SK-N-SH treated with all-trans-retinoic acid at 6 μM for 48 hours (cell line): ENCODE results near the gene RASGEF1C.

Experiments
- ATAC-seq: fragments of 200-7000 bp; cut with Tn5 transposase; 3 replicates; pipeline ENCODE4 v1.9.1; 2020; ENCODE audit warnings: mild to moderate bottlenecking, moderate library complexity
- ARNTL ChIP-seq: fragments of 450-650 bp; formaldehyde crosslinking; IDR thresholded peaks from 2 replicates; pipeline ENCODE4 v1.5.0; 2020; ENCODE audit warnings: low read depth, mild to moderate bottlenecking, moderate library complexity, borderline replicate concordance
- BACH2 ChIP-seq: fragments of 250-450 bp; sonication (Bioruptor Pico); IDR thresholded peaks from 2 replicates; pipeline ENCODE4 v1.9.0; 2021; ENCODE audit warnings: mild to moderate bottlenecking, borderline replicate concordance
- CREB5 ChIP-seq: fragments of 250-450 bp; sonication (Bioruptor Pico); IDR thresholded peaks from 2 replicates; pipeline ENCODE4 v1.5.1; 2020; ENCODE audit warnings: low read depth, mild to moderate bottlenecking, moderate library complexity
- CSDC2 ChIP-seq: fragments of 250-450 bp; sonication (Bioruptor Pico); IDR thresholded peaks from 2 replicates; pipeline ENCODE4 v1.5.0; 2020; ENCODE audit warnings: mild to moderate bottlenecking, moderate library complexity
- CSRNP3 ChIP-seq: fragments of 250-450 bp; sonication (Bioruptor Pico); IDR thresholded peaks from 2 replicates; pipeline ENCODE4 v1.5.1; 2021; ENCODE audit warnings: mild to moderate bottlenecking, moderate library complexity
- ESRRG ChIP-seq: fragments of 250-450 bp; sonication (Bioruptor Pico); IDR thresholded peaks from 2 replicates; pipeline ENCODE4 v1.6.1; 2021; ENCODE audit warnings: mild to moderate bottlenecking
- GLIS3 ChIP-seq: fragments of 250-450 bp; sonication (Bioruptor Pico); IDR thresholded peaks from 2 replicates; pipeline ENCODE4 v1.5.0; 2020; ENCODE audit warnings: mild to moderate bottlenecking, moderate library complexity
- ISL1 ChIP-seq: fragments of 250-450 bp; sonication (Bioruptor Pico); IDR thresholded peaks from 2 replicates; pipeline ENCODE4 v2.1.2; 2022; ENCODE audit warnings: mild to moderate bottlenecking, moderate library complexity
- OSR1 ChIP-seq: fragments of 250-450 bp; sonication (Bioruptor Pico); IDR thresholded peaks from 2 replicates; pipeline ENCODE4 v1.8.0; 2022; ENCODE audit warnings: moderate library complexity, mild to moderate bottlenecking, inconsistent platforms
- PATZ1 ChIP-seq: fragments of 250-450 bp; sonication (Bioruptor Pico); IDR thresholded peaks from 2 replicates; pipeline ENCODE4 v1.8.0; 2020; ENCODE audit warnings: mild to moderate bottlenecking, moderate library complexity, borderline replicate concordance
- POU6F1 ChIP-seq: fragments of 250-450 bp; sonication (Bioruptor Pico); IDR thresholded peaks from 2 replicates; pipeline ENCODE4 v1.8.0; 2021; ENCODE audit warnings: low read depth, mild to moderate bottlenecking, moderate library complexity, borderline replicate concordance
- PPARA ChIP-seq: fragments of 250-450 bp; sonication (Bioruptor Pico); IDR thresholded peaks from 2 replicates; pipeline ENCODE4 v1.5.0; 2020; ENCODE audit warnings: mild to moderate bottlenecking, borderline replicate concordance
- RARB ChIP-seq: fragments of 250-450 bp; sonication (Bioruptor Pico); IDR thresholded peaks from 2 replicates; pipeline ENCODE4 v1.8.0; 2021; ENCODE audit warnings: mild to moderate bottlenecking, moderate library complexity
- SNAI2 ChIP-seq: fragments of 250-450 bp; sonication (Bioruptor Pico); IDR thresholded peaks from 2 replicates; pipeline ENCODE4 v1.5.0; 2020; ENCODE audit warnings: mild to moderate bottlenecking, moderate library complexity
- TOX ChIP-seq: fragments of 250-450 bp; sonication (Bioruptor Pico); IDR thresholded peaks from 2 replicates; pipeline ENCODE4 v1.8.0; 2021; ENCODE audit warnings: mild to moderate bottlenecking, moderate library complexity, borderline replicate concordance
- TSHZ2 ChIP-seq: fragments of 250-450 bp; sonication (Bioruptor Pico); IDR thresholded peaks from 2 replicates; pipeline ENCODE4 v1.5.0; 2020; ENCODE audit warnings: mild to moderate bottlenecking, moderate library complexity
- ZC3H10 ChIP-seq: fragments of 250-450 bp; sonication (Bioruptor Pico); IDR thresholded peaks from 2 replicates; pipeline ENCODE4 v1.5.1; 2021; ENCODE audit warnings: mild to moderate bottlenecking, moderate library complexity
- ZFP30 ChIP-seq: fragments of 450-650 bp; formaldehyde crosslinking; IDR thresholded peaks from 2 replicates; pipeline ENCODE4 v1.5.0; 2022; ENCODE audit warnings: mild to moderate bottlenecking, moderate library complexity
- ZNF565 ChIP-seq: fragments of 450-650 bp; formaldehyde crosslinking; conservative IDR thresholded peaks from 2 replicates; pipeline ENCODE4 v1.5.0; 2020; ENCODE audit warnings: low read depth, mild to moderate bottlenecking, moderate library complexity
- ZNF70 ChIP-seq: fragments of 450-650 bp; formaldehyde crosslinking; IDR thresholded peaks from 2 replicates; pipeline ENCODE4 v1.5.0; 2020; ENCODE audit warnings: mild to moderate bottlenecking, moderate library complexity
- ZNF8 ChIP-seq: fragments of 450-650 bp; formaldehyde crosslinking; IDR thresholded peaks from 2 replicates; pipeline ENCODE4 v1.5.0; 2020; ENCODE audit warnings: mild to moderate bottlenecking, moderate library complexity

The RASGEF1C gene

GRCh38 chr5:180122875-180123274 lies 86.1 kb downstream of the RASGEF1C start (continued):
- TF ChIP-seq POU6F1 (CRISPR knock-in tag), result no peak

GRCh38 chr5:180121826-180122413 lies 87.1 kb downstream of the RASGEF1C start:
- TF ChIP-seq TSHZ2 (CRISPR knock-in tag) (no peak), TOX (CRISPR knock-in tag) (no peak), BACH2 (CRISPR knock-in tag) (no peak), POU6F1 (CRISPR knock-in tag) (no peak), ZNF565 (CRISPR knock-in tag) (no peak), PATZ1 (no peak), ISL1 (CRISPR knock-in tag) (no peak), CSDC2 (CRISPR knock-in tag) (no peak), ZFP30 (CRISPR knock-in tag) (no peak), PPARA (CRISPR knock-in tag) (no peak), ZC3H10 (CRISPR knock-in tag) (no peak), GLIS3 (CRISPR knock-in tag) (no peak), ARNTL (CRISPR knock-in tag) (no peak), RARB (CRISPR knock-in tag) (no peak), ESRRG (CRISPR knock-in tag) (no peak), SNAI2 (CRISPR knock-in tag) (no peak), ZNF70 (CRISPR knock-in tag) (no peak)
- no peak for ATAC-seq

- TF ChIP-seq CREB5 (CRISPR knock-in tag) (no peak), ZNF565 (CRISPR knock-in tag) (no peak), GLIS3 (CRISPR knock-in tag) (no peak), BACH2 (CRISPR knock-in tag) (no peak), CSRNP3 (CRISPR knock-in tag) (no peak), OSR1 (CRISPR knock-in tag) (no peak), ARNTL (CRISPR knock-in tag) (no peak), ZNF70 (CRISPR knock-in tag) (no peak), PPARA (CRISPR knock-in tag) (no peak), ESRRG (CRISPR knock-in tag) (no peak), ISL1 (CRISPR knock-in tag) (no peak), ZNF8 (CRISPR knock-in tag) (no peak)
- ATAC-seq, result no peak
These were observed 88.5 kb downstream of the RASGEF1C start for GRCh38 chr5:180120237-180121101.
